Measurements from ENCODE around the gene P3H1.
"Not testable (repeated sequence)": the region's sequence is repeated elsewhere in the genome, so short reads cannot be mapped to it uniquely, and the experiment has no call there.

GRCh38 chr1:42751511-42752070 lies 15.2 kb downstream of the P3H1 start:
- TF ChIP-seq POLR2A, CTCF (IDR thresholded peaks at IDR 0.05): not testable (repeated sequence)
